Stimulated activated naive CD4-positive, alpha-beta T cell (primary cell): Measurements from ENCODE around the gene SLC46A1.
"Not testable (repeated sequence)": the region's sequence is repeated elsewhere in the genome, so short reads cannot be mapped to it uniquely, and the experiment has no call there.

Experiments used
- DNase-seq, 6 experiments: peaks; one replicate each; lab custom pipeline; 2025; lab: John Stamatoyannopoulos, UW

The SLC46A1 gene

DNA sequence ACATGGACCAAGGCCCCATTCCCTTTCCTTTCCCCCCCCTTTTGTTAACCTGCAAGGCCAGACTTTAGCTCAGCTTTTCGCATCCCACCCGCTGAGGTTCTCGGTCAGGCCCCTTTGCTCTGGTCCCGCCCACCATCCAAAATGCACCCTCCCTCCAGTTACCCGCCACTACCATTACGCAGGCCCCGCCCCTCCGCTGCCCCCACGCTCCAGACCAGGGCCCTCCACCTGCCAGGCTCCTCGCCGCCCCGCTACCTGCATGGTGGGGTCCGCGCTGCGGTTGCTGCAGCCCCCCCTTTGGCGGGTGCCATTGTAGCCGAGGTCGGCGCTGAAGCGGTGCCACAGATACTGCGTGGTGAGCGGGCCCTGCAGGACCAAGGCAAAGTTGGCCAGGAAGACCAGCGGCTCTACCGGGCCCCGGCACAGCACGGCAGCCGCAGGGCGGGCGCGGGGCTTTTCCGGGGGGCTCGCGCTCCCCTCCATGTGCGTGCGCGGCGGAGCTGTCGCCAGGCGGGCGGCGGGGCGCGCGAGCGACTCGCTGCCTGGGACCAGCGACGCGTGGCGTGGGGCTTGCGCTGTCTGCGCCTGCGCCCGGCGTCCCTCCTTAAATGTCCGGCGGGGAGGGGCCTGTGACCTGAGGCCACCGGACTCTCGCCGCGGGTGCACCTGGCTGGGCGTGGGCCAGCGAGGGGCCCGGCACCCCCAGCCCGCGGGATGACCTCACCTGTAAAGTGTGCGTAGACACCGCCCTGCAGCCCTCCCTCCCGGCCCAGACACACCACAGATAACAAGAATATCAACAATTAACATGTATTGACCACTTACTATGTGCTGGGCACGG, at the start of gene SLC46A1:
SLC46A1 (minus strand) TSS at position 581 of the 841 bp plus-strand sequence; CDS start at position 483, 98 bp downstream.
- DNase-seq: peak in 5 of 6 experiments; percentile 9 to 45 (median 25)

DNA sequence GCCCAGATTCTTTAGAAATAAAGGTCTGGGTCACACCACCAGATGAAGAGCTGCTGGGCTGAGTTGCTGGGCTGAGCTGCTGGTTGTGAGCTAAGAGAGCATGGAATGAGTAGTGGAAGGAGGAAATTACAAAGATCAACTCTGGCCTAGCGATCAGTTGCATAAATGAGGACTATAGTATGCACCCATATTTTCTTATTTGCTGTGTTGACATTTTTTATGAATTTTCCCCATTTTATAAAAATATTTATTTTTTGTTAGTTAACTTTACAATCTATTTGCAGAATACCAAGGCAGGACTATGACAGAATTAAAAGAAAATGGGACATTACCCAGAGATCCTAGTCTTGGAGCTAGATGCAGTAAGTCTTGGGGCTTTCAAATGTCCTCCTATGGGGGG, 43.8 kb upstream of the SLC46A1 start:
- no peak for DNase-seq

DNA sequence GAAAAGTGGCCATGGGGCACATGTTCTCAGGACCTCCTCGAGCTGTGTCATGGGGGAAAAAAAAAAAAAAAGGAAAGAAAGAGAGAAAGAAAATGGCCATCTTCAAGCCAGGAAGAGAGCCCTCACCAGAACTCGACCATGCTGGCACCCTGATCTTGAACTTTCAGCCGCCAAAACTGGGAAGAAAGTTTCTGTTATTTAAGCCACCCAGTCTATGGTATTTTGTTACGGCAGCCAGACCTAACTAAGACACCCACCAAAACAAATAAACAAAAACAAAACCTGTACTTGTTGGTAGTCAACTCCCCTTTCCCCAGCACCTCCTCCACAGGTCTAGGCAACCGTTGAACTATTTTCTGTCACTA, 41.4 kb upstream of the SLC46A1 start:
- DNase-seq: no peak

- DNase-seq: no peak
Measured at GRCh38 chr17:28446716-28447395, 40.8 kb upstream of the SLC46A1 start.

GRCh38 chr17:28443901-28444638, 38.1 kb upstream of the SLC46A1 start:
- DNase-seq: no peak

- not testable (repeated sequence) for DNase-seq
Measured at GRCh38 chr17:28434326-28434725, 28.3 kb upstream of the SLC46A1 start.

- no peak for DNase-seq
Measured at GRCh38 chr17:28433721-28434120, 27.7 kb upstream of the SLC46A1 start.

DNA sequence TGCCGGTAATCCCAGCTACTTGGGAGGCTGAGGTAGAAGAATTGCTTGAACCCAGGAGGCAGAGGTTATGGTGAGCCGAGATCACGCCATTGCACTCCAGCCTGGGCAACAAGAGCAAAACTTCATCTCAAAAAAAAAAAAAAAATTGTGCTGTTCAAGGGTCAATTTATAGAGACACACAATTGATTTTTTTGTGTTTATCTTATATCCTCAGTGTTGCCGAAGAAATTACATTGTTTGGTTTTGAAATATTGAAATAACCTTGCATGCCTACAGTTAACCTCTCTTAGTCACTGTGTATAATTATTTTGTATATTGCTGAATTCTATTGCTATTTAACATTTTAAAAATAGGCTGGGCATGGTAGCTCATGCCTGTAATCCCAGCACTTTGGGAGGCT, 22.0 kb upstream of the SLC46A1 start:
- DNase-seq: not testable (repeated sequence)

DNA sequence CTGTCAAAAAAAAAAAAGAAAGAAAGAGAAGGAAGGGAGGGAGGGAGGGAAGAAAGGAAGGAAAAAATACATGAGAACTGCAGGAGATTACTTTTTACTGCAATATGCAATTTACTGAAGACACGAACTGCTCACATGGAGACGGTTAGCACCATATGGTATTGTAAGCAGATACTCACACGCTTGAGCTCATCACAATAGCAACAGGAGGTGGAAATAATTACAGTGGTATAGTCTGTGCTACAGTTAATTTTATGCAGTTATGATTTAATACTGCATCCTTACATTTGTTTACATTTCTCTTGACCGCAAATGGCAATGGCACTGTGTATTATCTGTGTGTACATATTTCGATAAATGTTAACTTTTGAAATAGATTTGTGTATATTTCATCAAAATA, 21.4 kb upstream of the SLC46A1 start:
- no peak for DNase-seq

GRCh38 chr17:28426081-28426519, 20.1 kb upstream of the SLC46A1 start:
- DNase-seq: no peak

DNA sequence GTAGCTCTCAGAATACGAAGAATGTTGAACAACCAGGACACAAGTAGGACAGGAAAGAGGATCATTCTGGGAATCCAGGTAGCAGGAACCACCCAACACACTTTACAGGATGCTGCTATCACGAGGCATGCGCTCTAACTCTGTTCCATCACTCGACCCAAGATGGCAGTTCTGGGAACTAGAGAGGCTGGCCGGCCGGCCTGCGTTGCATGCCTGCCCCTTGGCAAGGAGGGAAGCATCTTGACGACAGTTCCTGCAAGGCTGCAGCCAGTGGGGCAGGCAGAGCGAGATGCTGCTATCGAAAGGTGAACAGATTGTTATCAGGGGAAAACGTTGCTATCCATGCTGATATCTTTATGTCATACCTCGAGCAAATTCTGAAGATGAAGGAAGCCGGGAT, 19.2 kb upstream of the SLC46A1 start:
- DNase-seq: no peak

DNA sequence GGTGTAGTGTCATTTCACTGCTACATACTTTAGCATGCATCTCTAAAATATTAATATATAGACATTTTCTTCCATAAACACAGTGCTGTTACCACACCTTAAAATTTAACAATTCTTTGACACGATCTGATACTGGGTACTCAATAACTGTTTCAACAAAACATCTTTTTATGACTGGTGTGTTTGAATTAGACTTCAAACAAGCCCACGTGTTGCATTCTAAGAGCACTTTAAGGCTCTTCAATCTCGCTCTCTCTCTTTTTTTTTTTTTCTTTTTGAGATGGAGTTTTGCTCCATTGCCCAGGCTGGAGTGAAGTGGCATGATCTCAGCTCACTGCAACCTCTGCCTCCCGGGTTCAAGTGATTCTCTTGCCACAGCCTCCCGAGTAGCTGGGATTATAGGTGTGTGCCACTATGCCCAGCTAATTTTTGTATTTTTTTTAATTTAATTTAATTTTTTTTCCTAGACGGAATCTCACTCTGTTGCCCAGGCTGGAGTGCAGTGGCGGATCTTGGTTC, 15.8 kb upstream of the SLC46A1 start:
- DNase-seq: no peak

DNA sequence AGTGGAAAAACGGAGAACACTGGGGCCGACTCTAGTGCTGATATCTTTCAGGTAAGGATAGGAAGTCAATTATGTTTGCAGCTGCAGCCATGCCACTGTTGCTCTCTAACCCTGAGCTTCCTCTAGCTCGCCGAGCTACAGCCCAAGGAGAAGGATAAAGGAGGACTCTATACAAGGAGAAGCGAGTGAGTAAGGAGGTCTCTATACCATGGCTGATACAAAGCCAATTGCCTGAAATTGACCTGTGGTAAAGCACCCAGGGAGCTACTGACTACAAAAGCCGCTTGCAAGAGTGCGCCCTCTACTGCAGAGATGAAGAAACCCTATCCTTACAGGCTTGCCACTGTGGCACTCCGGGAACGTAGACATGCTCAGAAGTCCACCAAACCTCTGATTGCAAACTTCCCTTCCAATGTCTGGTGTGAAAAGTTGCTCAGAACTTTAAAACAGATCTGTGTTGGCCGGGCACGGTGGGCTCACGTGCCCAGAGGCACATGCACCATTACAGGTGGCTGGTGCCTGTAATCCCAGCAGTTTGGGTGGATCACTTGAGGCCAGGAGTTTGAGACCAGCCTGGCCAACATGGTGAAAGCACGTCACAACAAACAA, 10.8 kb upstream of the SLC46A1 start:
- DNase-seq: peak in 5 of 6 experiments; percentile 7 to 59 (median 27)

GRCh38 chr17:28415886-28416285, 9.9 kb upstream of the SLC46A1 start:
- no peak for DNase-seq

DNA sequence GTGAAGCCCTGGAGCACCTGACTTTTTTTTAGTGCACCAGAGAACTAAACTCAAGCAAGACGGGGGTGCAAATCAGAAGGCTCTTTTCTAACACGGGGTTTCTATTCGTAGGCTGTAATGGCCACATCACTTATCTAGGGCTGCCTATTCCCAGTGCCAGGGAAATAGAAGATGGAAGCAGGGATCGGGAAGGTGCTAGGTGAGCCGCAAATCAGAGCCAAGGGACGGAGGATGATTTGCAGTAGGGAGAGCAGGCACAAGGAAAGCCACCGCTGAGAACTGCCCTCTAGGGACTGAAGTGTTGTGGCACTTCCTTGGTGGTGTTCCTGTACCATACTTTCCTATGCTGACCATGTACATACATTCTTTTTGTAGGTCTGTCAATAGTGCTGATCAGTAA, 7.8 kb upstream of the SLC46A1 start:
- no peak for DNase-seq

- no peak for DNase-seq
Measured at GRCh38 chr17:28412099-28412498, 6.1 kb upstream of the SLC46A1 start.

DNA sequence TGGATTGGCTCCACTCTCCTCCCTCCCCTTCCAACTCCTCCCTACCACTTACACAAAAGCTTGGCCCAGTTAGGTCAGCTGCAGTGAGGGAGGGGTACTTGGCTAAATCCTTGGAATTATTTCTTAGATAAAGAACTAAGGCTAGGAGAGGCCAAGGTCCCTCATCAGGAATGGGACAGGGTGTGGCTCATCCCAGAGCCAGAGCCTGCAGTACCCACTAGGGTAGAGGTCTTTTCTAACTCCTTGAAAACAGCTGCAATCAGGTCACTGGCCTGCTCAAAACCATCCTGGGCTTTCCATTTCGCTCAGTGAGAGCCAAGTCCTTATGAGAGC, 1.9 kb upstream of the SLC46A1 start:
- DNase-seq: no peak

GRCh38 chr17:28407130-28407973, 1.3 kb upstream of the SLC46A1 start:
- DNase-seq: no peak

DNA sequence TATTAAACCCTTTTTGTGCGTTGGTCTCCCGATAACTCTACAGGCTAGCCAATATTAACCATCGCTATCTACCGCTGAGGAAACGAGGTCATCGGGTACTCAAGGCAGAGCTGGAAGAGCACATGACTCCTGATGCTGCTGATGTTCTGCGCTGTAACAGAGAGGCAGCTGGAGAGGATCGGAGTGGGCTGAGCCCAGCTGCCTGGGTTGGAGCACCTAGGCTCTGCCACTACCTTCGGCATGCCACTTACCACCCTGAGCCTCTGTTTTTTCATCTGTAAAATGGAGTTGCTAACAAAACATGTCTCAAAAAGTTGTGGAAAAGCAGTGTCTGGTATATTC, 432 bp upstream of the SLC46A1 start:
- no peak for DNase-seq

GRCh38 chr17:28404812-28405570, 1.0 kb downstream of the SLC46A1 start:
- DNase-seq: no peak

DNA sequence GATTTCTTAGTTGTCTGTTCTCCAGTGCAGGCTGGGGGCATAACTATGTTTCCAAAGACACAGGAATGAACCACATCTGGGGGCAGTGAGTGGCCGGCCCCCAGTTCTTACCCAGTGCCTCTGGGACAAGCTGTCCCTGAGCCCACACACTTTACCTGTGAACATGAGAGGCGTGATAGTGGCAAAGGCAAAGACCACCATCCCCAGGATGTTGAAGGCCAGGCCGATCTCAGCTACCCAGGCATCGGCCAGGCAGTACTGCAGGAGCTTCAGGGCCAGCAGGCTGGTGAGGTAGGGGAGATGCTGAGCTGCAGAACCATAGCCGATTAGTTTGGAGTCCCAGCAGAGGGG, 1.6 kb downstream of the SLC46A1 start:
- no peak for DNase-seq
